HCT116 (cell line): ENCODE measurements around the gene IGF2.

Experiments
- ELF1 ChIP-seq: IDR thresholded peaks from 2 replicates; pipeline ENCODE4 v1.6.1; 2012; ENCODE audit warnings: low read depth, borderline replicate concordance
- FOSL1 ChIP-seq: IDR thresholded peaks from 2 replicates; pipeline ENCODE4 v1.6.1; 2012; ENCODE audit warnings: low read depth
- JUND ChIP-seq: IDR thresholded peaks from 2 replicates; pipeline ENCODE4 v1.6.1; 2012
- POLR2A ChIP-seq: IDR thresholded peaks from 2 replicates; pipeline ENCODE4 v1.7.0; 2011; ENCODE audit warnings: borderline replicate concordance; ENCODE audit not compliant: insufficient read depth, insufficient read length; ENCODE audit errors: extremely low read depth
- POLR2AphosphoS5 ChIP-seq: IDR thresholded peaks from 2 replicates; pipeline ENCODE4 v1.6.1; 2011; ENCODE audit warnings: mild to moderate bottlenecking, low read depth, low read length, moderate library complexity
- SP1 ChIP-seq: IDR thresholded peaks from 2 replicates; pipeline ENCODE4 v1.6.1; 2012; ENCODE audit warnings: low read depth
- SRF ChIP-seq: IDR thresholded peaks from 2 replicates; pipeline ENCODE4 v1.6.1; 2012; ENCODE audit warnings: low read depth
- TF ChIP-seq, protein P1 (sequence below), 3 experiments: fragments of 200-600 bp in 1 of 3; sonication (generic) in 1 of 3; IDR thresholded peaks in 2 of 3; conservative IDR thresholded peaks in 1 of 3; 2 replicates each; pipeline ENCODE4 v1.5.1; 2012 to 2017; ENCODE audit warnings: low read depth in 2 of 3, low read length in 2 of 3, antibody characterized with exemption in 1 of 3, borderline replicate concordance in 1 of 3, control low read depth in 1 of 3, mild to moderate bottlenecking in 1 of 3, mixed read lengths in 1 of 3, mixed run types in 1 of 3, moderate library complexity in 1 of 3; ENCODE audit not compliant: insufficient read depth in 1 of 3

DNA sequence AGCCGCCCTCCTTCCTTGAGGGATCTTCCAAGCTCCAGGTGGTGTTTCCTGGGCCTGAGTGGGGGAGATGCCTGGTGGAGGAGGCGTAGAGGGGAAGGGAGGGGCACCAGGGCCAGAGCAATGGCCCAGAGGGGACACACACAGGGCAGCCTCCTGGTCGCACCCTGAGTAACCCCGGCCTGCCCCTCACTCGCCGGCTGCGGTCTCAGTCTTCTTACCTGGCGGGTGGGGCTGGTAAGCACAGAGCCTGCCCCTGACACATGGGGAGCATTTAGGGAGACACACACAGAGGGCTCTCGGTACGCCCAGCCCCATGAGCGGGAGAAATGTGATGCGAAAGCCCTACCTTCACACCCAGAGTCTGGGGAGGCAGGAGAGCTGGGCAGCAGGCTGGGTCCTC is 23.9 kb downstream of the IGF2 start:
- no peak for TF ChIP-seq SRF
- TF ChIP-seq SP1, result no peak
- TF ChIP-seq, protein P1, sequence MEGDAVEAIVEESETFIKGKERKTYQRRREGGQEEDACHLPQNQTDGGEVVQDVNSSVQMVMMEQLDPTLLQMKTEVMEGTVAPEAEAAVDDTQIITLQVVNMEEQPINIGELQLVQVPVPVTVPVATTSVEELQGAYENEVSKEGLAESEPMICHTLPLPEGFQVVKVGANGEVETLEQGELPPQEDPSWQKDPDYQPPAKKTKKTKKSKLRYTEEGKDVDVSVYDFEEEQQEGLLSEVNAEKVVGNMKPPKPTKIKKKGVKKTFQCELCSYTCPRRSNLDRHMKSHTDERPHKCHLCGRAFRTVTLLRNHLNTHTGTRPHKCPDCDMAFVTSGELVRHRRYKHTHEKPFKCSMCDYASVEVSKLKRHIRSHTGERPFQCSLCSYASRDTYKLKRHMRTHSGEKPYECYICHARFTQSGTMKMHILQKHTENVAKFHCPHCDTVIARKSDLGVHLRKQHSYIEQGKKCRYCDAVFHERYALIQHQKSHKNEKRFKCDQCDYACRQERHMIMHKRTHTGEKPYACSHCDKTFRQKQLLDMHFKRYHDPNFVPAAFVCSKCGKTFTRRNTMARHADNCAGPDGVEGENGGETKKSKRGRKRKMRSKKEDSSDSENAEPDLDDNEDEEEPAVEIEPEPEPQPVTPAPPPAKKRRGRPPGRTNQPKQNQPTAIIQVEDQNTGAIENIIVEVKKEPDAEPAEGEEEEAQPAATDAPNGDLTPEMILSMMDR (IDR thresholded peaks at IDR 0.05 in 2 of 3, conservative IDR thresholded peaks at IDR 0.05 in 1 of 3; ENCODE audit: borderline replicate concordance in 1 of 3, insufficient read depth in 1 of 3, low read depth in 2 of 3, low read length in 2 of 3), result no peak
- no peak for TF ChIP-seq POLR2A
- TF ChIP-seq JUND, result no peak
- TF ChIP-seq FOSL1, result no peak
- no peak for TF ChIP-seq POLR2AphosphoS5
- no peak for TF ChIP-seq ELF1
